ENCODE results near the gene NSD1.

DNA sequence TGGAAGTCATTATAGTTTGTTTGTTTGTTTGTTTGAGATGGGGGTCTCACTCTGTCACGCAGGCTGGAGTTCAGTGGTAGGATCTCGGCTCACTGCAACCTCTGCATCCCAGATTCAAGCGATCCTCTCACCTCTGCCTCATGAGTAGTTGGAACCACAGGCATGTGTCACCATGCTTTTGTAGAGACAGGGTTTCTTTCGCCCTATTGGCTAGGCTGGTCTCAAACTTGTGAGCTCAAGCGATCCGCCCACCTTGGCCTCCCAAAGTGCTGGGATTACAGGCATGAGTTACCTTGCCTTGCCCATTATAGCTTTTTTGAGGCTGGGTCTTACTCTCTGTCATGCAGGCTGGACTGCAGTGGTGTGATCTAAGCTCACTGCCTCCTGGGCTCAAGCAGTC lies 28.8 kb downstream of the NSD1 start:
- TF ChIP-seq, protein P1, sequence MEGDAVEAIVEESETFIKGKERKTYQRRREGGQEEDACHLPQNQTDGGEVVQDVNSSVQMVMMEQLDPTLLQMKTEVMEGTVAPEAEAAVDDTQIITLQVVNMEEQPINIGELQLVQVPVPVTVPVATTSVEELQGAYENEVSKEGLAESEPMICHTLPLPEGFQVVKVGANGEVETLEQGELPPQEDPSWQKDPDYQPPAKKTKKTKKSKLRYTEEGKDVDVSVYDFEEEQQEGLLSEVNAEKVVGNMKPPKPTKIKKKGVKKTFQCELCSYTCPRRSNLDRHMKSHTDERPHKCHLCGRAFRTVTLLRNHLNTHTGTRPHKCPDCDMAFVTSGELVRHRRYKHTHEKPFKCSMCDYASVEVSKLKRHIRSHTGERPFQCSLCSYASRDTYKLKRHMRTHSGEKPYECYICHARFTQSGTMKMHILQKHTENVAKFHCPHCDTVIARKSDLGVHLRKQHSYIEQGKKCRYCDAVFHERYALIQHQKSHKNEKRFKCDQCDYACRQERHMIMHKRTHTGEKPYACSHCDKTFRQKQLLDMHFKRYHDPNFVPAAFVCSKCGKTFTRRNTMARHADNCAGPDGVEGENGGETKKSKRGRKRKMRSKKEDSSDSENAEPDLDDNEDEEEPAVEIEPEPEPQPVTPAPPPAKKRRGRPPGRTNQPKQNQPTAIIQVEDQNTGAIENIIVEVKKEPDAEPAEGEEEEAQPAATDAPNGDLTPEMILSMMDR (IDR thresholded peaks at IDR 0.05) = no peak
- no peak for TF ChIP-seq POLR2A (IDR thresholded peaks at IDR 0.05)

Data from vagina (tissue), 2 donors.